ENCODE data around the gene ROR1.

ROR1 gene

GRCh38 chr1:63983391-63984256 lies 209.8 kb downstream of the ROR1 start:
- DNase-seq, result no peak

- DNase-seq, result no peak
Measured at GRCh38 chr1:63984257-63984929, 210.6 kb downstream of the ROR1 start.

DNA sequence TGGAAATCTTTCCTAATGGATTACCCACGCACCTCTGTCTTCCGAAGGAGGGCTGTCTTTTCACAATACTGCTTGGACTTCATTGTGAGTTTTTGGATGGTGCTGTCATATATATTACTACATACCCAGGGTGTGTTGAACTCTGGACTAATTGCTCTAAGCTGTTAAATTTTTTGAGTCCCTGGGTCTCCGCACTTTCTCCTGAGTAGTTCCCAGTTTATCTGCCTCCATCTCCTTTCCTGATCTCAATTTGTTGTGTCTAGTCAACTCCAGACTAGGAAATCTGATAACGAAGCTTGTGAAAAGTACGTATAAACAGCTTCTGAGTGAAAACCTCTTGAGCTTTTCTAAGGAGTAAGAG lies 211.1 kb downstream of the ROR1 start:
- no peak for DNase-seq

- no peak for DNase-seq
Measured at GRCh38 chr1:63987014-63987627, 213.3 kb downstream of the ROR1 start.

GRCh38 chr1:63987628-63988024 lies 213.8 kb downstream of the ROR1 start:
- no peak for DNase-seq

- no peak for DNase-seq
Measured at GRCh38 chr1:63988941-63989340, 215.1 kb downstream of the ROR1 start.

GRCh38 chr1:63991685-63992084 lies 217.9 kb downstream of the ROR1 start:
- DNase-seq, result no peak

- no peak for DNase-seq
Measured at GRCh38 chr1:64000021-64000420, 226.2 kb downstream of the ROR1 start.

DNA sequence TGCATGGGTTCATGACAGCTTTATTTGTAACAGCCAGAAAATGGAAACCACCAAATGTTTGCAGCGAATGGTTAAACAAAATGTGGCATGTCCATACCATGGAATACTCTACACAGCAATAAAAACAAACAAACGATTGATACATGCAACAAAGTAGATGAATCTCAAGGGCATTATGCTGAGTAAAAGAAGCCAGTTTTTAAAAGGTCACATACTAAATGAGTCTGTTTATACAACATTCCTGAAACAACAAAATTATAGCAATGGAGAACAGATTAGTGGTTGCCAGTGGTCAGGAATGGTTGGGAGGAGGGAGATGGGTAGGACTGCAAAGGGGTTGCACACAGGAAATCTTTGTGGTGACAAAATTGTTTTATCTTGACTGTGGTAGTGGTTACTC lies 227.2 kb downstream of the ROR1 start:
- DNase-seq, result no peak

DNA sequence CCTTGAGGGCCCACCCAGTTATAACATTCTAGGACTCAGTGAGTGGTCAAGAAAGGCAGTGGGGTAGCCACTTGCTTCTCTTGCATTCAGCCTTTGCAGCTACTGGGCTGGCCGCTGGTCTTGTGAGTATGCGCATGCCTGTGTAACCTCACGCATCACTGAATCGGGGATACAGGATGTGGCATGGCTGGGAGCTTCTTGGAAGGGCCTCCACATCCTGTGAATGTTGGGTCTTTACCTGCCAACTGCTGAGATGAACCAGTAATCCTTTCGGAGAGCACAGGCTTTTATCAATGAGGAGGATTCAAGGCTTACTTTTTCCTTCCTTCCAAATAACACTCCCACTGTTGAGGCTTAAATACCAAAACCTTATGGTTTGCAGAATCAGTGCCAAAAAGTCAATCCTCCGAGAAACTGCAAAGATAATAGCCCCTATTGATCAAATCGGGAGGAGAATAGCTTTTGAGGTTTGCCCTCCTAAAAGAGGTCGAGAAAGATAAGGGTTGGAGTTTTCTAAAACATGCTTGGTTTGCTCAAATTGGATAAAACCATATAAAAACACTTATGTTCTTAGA lies 230.7 kb downstream of the ROR1 start:
- no peak for DNase-seq

DNA sequence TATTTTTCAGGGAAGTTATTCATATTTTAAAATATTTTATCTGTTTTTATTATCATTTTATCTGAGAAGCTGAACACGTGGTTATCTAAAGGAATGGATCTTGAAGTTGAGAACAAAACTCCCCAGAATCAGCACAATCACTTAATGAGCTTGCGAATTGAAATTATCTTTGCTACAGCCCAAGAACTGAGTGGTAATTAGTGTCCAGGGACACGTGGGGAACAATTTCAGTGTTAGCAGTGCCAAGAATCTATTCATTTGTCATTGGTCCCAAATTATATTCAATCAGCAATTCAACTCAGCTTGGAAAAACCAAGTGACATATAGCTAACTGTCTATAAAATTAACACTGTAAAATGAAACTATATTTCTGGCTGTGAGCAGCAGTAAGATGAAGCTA lies 232.0 kb downstream of the ROR1 start:
- no peak for DNase-seq

GRCh38 chr1:64006276-64007051 lies 232.6 kb downstream of the ROR1 start:
- DNase-seq, result no peak

DNA sequence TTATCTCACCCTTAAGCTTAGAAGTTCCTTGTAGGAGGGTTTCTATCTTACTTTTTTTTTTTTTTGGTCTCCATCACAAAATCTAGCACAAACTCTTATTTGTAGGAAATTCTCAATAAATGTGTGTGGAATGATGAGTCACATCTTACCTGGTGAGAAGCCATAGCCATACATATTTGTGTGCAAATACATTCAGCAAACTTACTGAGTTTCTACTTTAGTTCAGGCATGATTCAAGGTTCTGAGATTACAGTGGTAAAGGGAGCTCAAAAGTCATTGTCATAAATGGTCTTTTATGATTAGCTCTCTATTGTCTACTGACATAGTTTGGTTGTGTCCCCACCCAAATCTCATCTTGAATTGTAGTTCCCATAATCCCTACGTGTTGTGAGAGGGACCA lies 236.5 kb downstream of the ROR1 start:
- DNase-seq, result no peak

DNA sequence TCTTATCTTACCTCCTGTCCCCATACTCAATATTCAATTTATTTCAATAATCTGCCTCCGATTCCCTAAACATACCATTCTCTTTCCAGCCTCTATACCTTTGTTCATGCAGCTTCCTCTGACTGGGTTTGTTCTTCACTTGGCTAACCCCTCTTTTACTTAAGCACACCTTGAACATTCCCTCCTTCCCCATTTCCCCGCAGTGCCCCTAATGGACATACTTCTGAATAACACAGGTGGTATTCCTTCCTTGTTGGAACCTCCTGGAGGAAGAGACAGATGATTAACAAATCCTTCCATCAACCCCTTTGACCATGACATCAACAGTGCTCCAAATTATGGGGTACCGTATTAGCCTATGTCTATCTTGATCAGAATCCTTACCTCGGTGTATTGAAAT lies 239.6 kb downstream of the ROR1 start:
- DNase-seq, result no peak

- DNase-seq, result no peak
Measured at GRCh38 chr1:64019818-64020217, 246.0 kb downstream of the ROR1 start.

DNA sequence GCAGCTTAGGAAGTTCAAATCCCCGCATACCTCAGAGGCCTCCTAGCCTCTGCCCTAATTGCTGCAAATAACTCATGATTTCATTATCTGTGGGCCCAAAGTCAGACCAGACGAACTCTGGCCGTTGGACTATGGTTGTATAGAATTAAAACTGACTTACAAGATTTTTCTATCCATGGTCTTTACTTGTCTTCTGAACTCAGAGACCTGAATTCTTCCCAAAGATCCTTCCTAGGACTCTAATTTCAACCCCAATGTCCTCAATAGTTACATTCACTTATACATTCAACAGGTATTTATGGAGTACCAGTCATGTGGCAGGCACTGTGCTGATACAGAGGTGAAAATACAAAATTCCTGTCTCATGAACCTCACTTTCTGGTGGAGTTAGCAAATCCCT lies 247.2 kb downstream of the ROR1 start:
- no peak for DNase-seq

DNA sequence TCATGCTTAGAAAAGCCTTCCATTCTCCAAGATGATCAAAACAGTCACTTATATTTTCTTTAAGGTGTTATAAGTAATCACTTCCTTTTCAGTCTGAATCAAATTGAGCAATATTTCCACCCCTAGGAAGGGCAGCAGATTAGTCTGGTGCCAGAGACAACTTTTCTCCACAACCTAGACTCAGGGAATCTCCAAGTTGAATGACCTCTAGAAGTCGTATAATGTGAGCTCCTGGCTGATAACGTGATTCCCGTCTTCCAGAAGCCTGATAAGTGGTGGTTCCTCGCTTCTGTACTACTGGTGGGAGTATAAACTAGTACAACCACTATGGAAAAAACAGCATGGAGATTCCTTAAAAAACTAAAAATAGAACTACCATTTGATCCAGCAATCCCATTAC lies 251.2 kb downstream of the ROR1 start:
- no peak for DNase-seq

DNA sequence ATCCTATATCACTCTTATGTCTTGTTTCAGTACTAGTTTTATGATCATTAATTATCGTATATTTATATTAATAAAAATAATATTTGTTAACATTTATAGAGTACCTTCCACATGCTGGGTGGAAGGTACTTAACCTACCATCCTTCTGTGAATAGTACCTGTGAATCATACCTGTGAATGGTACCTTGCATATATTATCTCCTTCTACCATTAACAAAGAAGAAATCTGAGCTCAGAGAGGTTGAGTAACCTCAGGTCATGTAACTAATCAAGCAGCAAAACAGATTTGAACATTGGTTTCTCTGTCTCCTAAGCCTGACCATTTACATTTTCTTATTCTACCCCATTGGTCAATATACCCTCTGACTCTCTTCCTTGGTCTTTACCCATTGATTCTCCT lies 255.2 kb downstream of the ROR1 start:
- DNase-seq, result no peak

DNA sequence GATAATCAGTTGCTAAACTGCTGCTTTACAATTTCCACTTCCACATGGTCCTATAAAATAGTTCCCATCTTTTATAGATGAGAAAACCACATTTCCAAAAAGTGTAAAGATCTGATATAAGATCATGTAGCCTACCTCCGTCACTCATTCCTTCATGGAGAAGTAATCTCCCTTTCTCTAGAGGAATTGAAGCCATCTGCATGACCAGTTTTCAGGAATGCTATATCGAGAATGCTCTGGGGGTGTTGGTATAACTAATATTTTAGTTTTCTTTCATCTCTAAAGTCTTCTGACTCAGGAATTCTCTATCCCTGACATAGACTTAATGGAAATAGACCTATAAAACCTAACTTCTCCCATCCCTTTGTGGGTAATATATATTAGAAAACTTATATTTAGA lies 256.6 kb downstream of the ROR1 start:
- no peak for DNase-seq

- DNase-seq, result no peak
Measured at GRCh38 chr1:64031236-64031635, 257.4 kb downstream of the ROR1 start.

- no peak for DNase-seq
Measured at GRCh38 chr1:64033667-64034220, 259.9 kb downstream of the ROR1 start.

GRCh38 chr1:64036549-64036948 lies 262.7 kb downstream of the ROR1 start:
- no peak for DNase-seq

DNA sequence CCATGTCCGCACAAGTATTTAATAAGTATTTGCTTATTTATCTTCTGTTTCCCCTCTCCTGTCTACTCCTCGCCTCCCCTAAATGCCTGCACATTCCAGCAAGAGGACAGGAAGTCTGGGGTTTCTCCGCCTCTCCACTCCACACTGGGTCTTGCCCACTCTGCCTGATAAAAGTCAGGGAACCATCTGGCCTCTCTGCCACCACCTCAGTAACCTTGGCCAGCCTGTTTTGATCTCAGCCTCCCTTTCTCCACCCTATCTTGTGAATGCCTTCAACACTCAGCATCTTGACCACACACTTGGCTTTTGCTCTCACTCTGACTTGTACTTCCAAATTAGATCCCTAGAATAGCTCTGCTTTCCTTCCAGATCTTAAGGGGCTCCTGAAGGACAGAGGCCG lies 264.3 kb downstream of the ROR1 start:
- no peak for DNase-seq
